SK-N-SH treated with all-trans-retinoic acid at 6 μM for 48 hours (cell line): Measurements from ENCODE around the gene HBG2.

ENCODE experiments used
- ATAC-seq: fragments of 200-7000 bp; cut with Tn5 transposase; 3 replicates; pipeline ENCODE4 v1.9.1; 2020; ENCODE audit warnings: mild to moderate bottlenecking, moderate library complexity
- ARNTL ChIP-seq: fragments of 450-650 bp; formaldehyde crosslinking; IDR thresholded peaks from 2 replicates; pipeline ENCODE4 v1.5.0; 2020; ENCODE audit warnings: low read depth, mild to moderate bottlenecking, moderate library complexity, borderline replicate concordance
- BACH2 ChIP-seq: fragments of 250-450 bp; sonication (Bioruptor Pico); IDR thresholded peaks from 2 replicates; pipeline ENCODE4 v1.9.0; 2021; ENCODE audit warnings: mild to moderate bottlenecking, borderline replicate concordance
- CREB5 ChIP-seq: fragments of 250-450 bp; sonication (Bioruptor Pico); IDR thresholded peaks from 2 replicates; pipeline ENCODE4 v1.5.1; 2020; ENCODE audit warnings: low read depth, mild to moderate bottlenecking, moderate library complexity
- CSRNP3 ChIP-seq: fragments of 250-450 bp; sonication (Bioruptor Pico); IDR thresholded peaks from 2 replicates; pipeline ENCODE4 v1.5.1; 2021; ENCODE audit warnings: mild to moderate bottlenecking, moderate library complexity
- ESRRG ChIP-seq: fragments of 250-450 bp; sonication (Bioruptor Pico); IDR thresholded peaks from 2 replicates; pipeline ENCODE4 v1.6.1; 2021; ENCODE audit warnings: mild to moderate bottlenecking
- GLIS3 ChIP-seq: fragments of 250-450 bp; sonication (Bioruptor Pico); IDR thresholded peaks from 2 replicates; pipeline ENCODE4 v1.5.0; 2020; ENCODE audit warnings: mild to moderate bottlenecking, moderate library complexity
- ISL1 ChIP-seq: fragments of 250-450 bp; sonication (Bioruptor Pico); IDR thresholded peaks from 2 replicates; pipeline ENCODE4 v2.1.2; 2022; ENCODE audit warnings: mild to moderate bottlenecking, moderate library complexity
- OSR1 ChIP-seq: fragments of 250-450 bp; sonication (Bioruptor Pico); IDR thresholded peaks from 2 replicates; pipeline ENCODE4 v1.8.0; 2022; ENCODE audit warnings: moderate library complexity, mild to moderate bottlenecking, inconsistent platforms
- PATZ1 ChIP-seq: fragments of 250-450 bp; sonication (Bioruptor Pico); IDR thresholded peaks from 2 replicates; pipeline ENCODE4 v1.8.0; 2020; ENCODE audit warnings: mild to moderate bottlenecking, moderate library complexity, borderline replicate concordance
- POU6F1 ChIP-seq: fragments of 250-450 bp; sonication (Bioruptor Pico); IDR thresholded peaks from 2 replicates; pipeline ENCODE4 v1.8.0; 2021; ENCODE audit warnings: low read depth, mild to moderate bottlenecking, moderate library complexity, borderline replicate concordance
- PPARA ChIP-seq: fragments of 250-450 bp; sonication (Bioruptor Pico); IDR thresholded peaks from 2 replicates; pipeline ENCODE4 v1.5.0; 2020; ENCODE audit warnings: mild to moderate bottlenecking, borderline replicate concordance
- RARB ChIP-seq: fragments of 250-450 bp; sonication (Bioruptor Pico); IDR thresholded peaks from 2 replicates; pipeline ENCODE4 v1.8.0; 2021; ENCODE audit warnings: mild to moderate bottlenecking, moderate library complexity
- SNAI2 ChIP-seq: fragments of 250-450 bp; sonication (Bioruptor Pico); IDR thresholded peaks from 2 replicates; pipeline ENCODE4 v1.5.0; 2020; ENCODE audit warnings: mild to moderate bottlenecking, moderate library complexity
- TCF4 ChIP-seq: fragments of 250-450 bp; sonication (Bioruptor Pico); IDR thresholded peaks from 2 replicates; pipeline ENCODE4 v1.8.0; 2021; ENCODE audit warnings: mild to moderate bottlenecking, moderate library complexity, borderline replicate concordance
- TOX ChIP-seq: fragments of 250-450 bp; sonication (Bioruptor Pico); IDR thresholded peaks from 2 replicates; pipeline ENCODE4 v1.8.0; 2021; ENCODE audit warnings: mild to moderate bottlenecking, moderate library complexity, borderline replicate concordance
- TSHZ2 ChIP-seq: fragments of 250-450 bp; sonication (Bioruptor Pico); IDR thresholded peaks from 2 replicates; pipeline ENCODE4 v1.5.0; 2020; ENCODE audit warnings: mild to moderate bottlenecking, moderate library complexity
- ZC3H10 ChIP-seq: fragments of 250-450 bp; sonication (Bioruptor Pico); IDR thresholded peaks from 2 replicates; pipeline ENCODE4 v1.5.1; 2021; ENCODE audit warnings: mild to moderate bottlenecking, moderate library complexity
- ZFP3 ChIP-seq: fragments of 250-450 bp; sonication (Bioruptor Pico); IDR thresholded peaks from 2 replicates; pipeline ENCODE4 v1.5.0; 2020; ENCODE audit warnings: mild to moderate bottlenecking, moderate library complexity
- ZFP30 ChIP-seq: fragments of 450-650 bp; formaldehyde crosslinking; IDR thresholded peaks from 2 replicates; pipeline ENCODE4 v1.5.0; 2022; ENCODE audit warnings: mild to moderate bottlenecking, moderate library complexity
- ZNF565 ChIP-seq: fragments of 450-650 bp; formaldehyde crosslinking; conservative IDR thresholded peaks from 2 replicates; pipeline ENCODE4 v1.5.0; 2020; ENCODE audit warnings: low read depth, mild to moderate bottlenecking, moderate library complexity
- ZNF70 ChIP-seq: fragments of 450-650 bp; formaldehyde crosslinking; IDR thresholded peaks from 2 replicates; pipeline ENCODE4 v1.5.0; 2020; ENCODE audit warnings: mild to moderate bottlenecking, moderate library complexity
- ZNF8 ChIP-seq: fragments of 450-650 bp; formaldehyde crosslinking; IDR thresholded peaks from 2 replicates; pipeline ENCODE4 v1.5.0; 2020; ENCODE audit warnings: mild to moderate bottlenecking, moderate library complexity

HBG2 gene

GRCh38 chr11:5293028-5293427 is 38.4 kb upstream of the HBG2 start:
- TF ChIP-seq ZNF8 (CRISPR knock-in tag), result no peak
- no peak for TF ChIP-seq BACH2 (CRISPR knock-in tag)
- no peak for TF ChIP-seq CSRNP3 (CRISPR knock-in tag)
- no peak for TF ChIP-seq CREB5 (CRISPR knock-in tag)
- TF ChIP-seq ARNTL (CRISPR knock-in tag), result no peak
- no peak for TF ChIP-seq TSHZ2 (CRISPR knock-in tag)
- no peak for TF ChIP-seq PPARA (CRISPR knock-in tag)
- no peak for TF ChIP-seq POU6F1 (CRISPR knock-in tag)
- no peak for TF ChIP-seq ZC3H10 (CRISPR knock-in tag)
- TF ChIP-seq TCF4 (CRISPR knock-in tag), result no peak
- no peak for TF ChIP-seq ISL1 (CRISPR knock-in tag)
- no peak for TF ChIP-seq ESRRG (CRISPR knock-in tag)
- no peak for TF ChIP-seq ZNF70 (CRISPR knock-in tag)
- TF ChIP-seq TOX (CRISPR knock-in tag), result no peak
- no peak for TF ChIP-seq RARB (CRISPR knock-in tag)
- TF ChIP-seq SNAI2, result no peak
- no peak for TF ChIP-seq ZFP3 (CRISPR knock-in tag)
- no peak for TF ChIP-seq GLIS3
- TF ChIP-seq ZFP30, result no peak
- no peak for ATAC-seq

- ATAC-seq, result peak; percentile 77
- TF ChIP-seq ZNF70 (CRISPR knock-in tag) (no peak), ZC3H10 (CRISPR knock-in tag) (no peak), CREB5 (CRISPR knock-in tag) (no peak), RARB (CRISPR knock-in tag) (no peak), CSRNP3 (CRISPR knock-in tag) (no peak), PPARA (CRISPR knock-in tag) (no peak), GLIS3 (no peak), SNAI2 (no peak), BACH2 (CRISPR knock-in tag) (no peak), OSR1 (CRISPR knock-in tag) (no peak), TCF4 (CRISPR knock-in tag) (no peak), TOX (CRISPR knock-in tag) (no peak), ZFP30 (no peak), ZFP3 (CRISPR knock-in tag) (no peak), TSHZ2 (CRISPR knock-in tag) (no peak), PATZ1 (CRISPR knock-in tag) (no peak), ZNF565 (CRISPR knock-in tag) (no peak), ISL1 (CRISPR knock-in tag) (no peak)
These were observed 36.7 kb upstream of the HBG2 start for GRCh38 chr11:5291207-5291838.
